Pulmonary artery endothelial cell (primary cell): Measurements from ENCODE around the gene SPRR2B. TPM values are rescaled to one million over a fixed set of nuclear protein-coding genes. Genes with fewer than 3 reads are reported as not detected.
"Not testable (repeated sequence)": the region's sequence is repeated elsewhere in the genome, so short reads cannot be mapped to it uniquely, and the experiment has no call there.

Experiments
- DNase-seq: peaks from one replicate; pipeline ENCODE4 v3.0.0-alpha.2; 2011; ENCODE audit warnings: low read depth, low spot score
- total RNA-seq: library from RNA; depleted of rRNA; stranded (reverse); fragments of >200 nt; gene quantifications from 2 replicates; pipeline ENCODE4 v1.2.3, GENCODE V29; 2014

Gene SPRR2B
- total RNA-seq, result not detected in 2 replicates

GRCh38 chr1:153071511-153071910 is at the start of gene SPRR2B:
TSS of gene SPRR2B (minus strand) at chr1:153071611. CDS start at chr1:153070839, 772 bp downstream.
- no peak for DNase-seq

GRCh38 chr1:153120945-153121344 is 49.5 kb upstream of the SPRR2B start:
- DNase-seq, result no peak

- no peak for DNase-seq
Observed at GRCh38 chr1:153119491-153119971, 48.1 kb upstream of the SPRR2B start.

- not testable (repeated sequence) for DNase-seq
Observed at GRCh38 chr1:153115264-153115663, 43.9 kb upstream of the SPRR2B start.

- no peak for DNase-seq
Observed at GRCh38 chr1:153113416-153113815, 42.0 kb upstream of the SPRR2B start, which contains the start of gene SPRR2F. TSS of gene SPRR2F (minus strand) at chr1:153113516. CDS start at chr1:153112733, 783 bp downstream.

- DNase-seq, result not testable (repeated sequence)
Observed at GRCh38 chr1:153112454-153112853, 41.0 kb upstream of the SPRR2B start.

GRCh38 chr1:153100245-153100644 is 28.8 kb upstream of the SPRR2B start:
- no peak for DNase-seq

GRCh38 chr1:153099461-153100045 is 28.1 kb upstream of the SPRR2B start:
- no peak for DNase-seq

GRCh38 chr1:153095764-153096163 is 24.4 kb upstream of the SPRR2B start:
- DNase-seq, result no peak

- no peak for DNase-seq
Observed at GRCh38 chr1:153094426-153094825, 23.0 kb upstream of the SPRR2B start, which contains the start of gene SPRR2E. TSS of gene SPRR2E (minus strand) at chr1:153094526. CDS start at chr1:153093751, 775 bp downstream.

- DNase-seq, result no peak
Observed at GRCh38 chr1:153087652-153088051, 16.2 kb upstream of the SPRR2B start.

GRCh38 chr1:153081736-153082135 is 10.3 kb upstream of the SPRR2B start:
- no peak for DNase-seq

GRCh38 chr1:153072806-153073726 is 1.7 kb upstream of the SPRR2B start:
- no peak for DNase-seq

GRCh38 chr1:153070243-153070642 is 1.2 kb downstream of the SPRR2B start:
- no peak for DNase-seq

- no peak for DNase-seq
Observed at GRCh38 chr1:153058826-153059784, 12.3 kb downstream of the SPRR2B start.

GRCh38 chr1:153058154-153058553 is 13.3 kb downstream of the SPRR2B start:
- no peak for DNase-seq

- DNase-seq, result no peak
Observed at GRCh38 chr1:153057375-153057774, 14.0 kb downstream of the SPRR2B start, which contains the start of gene SPRR2A. TSS of gene SPRR2A (minus strand) at chr1:153057512. CDS start at chr1:153056735, 777 bp downstream.

- not testable (repeated sequence) for DNase-seq
Observed at GRCh38 chr1:153056111-153056510, 15.3 kb downstream of the SPRR2B start.

- no peak for DNase-seq
Observed at GRCh38 chr1:153049211-153049610, 22.2 kb downstream of the SPRR2B start.

GRCh38 chr1:153040950-153041631 is 30.3 kb downstream of the SPRR2B start, which contains the start of gene SPRR2D:
TSS of gene SPRR2D (minus strand) at chr1:153041120. CDS start at chr1:153040346, 774 bp downstream.
- no peak for DNase-seq
